ENCODE data around the gene CA10.
A peak's percentile ranks its signal among the peaks of the same experiment; 100 is the strongest.

Gene CA10

GRCh38 chr17:52148969-52149351 is 9.6 kb downstream of the CA10 start:
- no peak overlapping the region for H2AFZ ChIP-seq (ENCODE audit: low read depth)
- H3K36me3 ChIP-seq (ENCODE audit: insufficient read depth) = no peaks in the 10 kb centered on the region
- H3K79me2 ChIP-seq (ENCODE audit: insufficient read depth, low read depth) = no peaks in the 10 kb centered on the region
- peak overlapping the region; percentile 94; the same call in 1 of the 2 replicates for H3K4me2 ChIP-seq
- no peak overlapping the region for H3K4me3 ChIP-seq (IDR thresholded peaks at IDR 0.05; ENCODE audit: insufficient read depth, low read depth, low read length)
- H4K20me1 ChIP-seq (ENCODE audit: insufficient read depth) = no peaks in the 10 kb centered on the region
- peak overlapping the region; percentile 78; the same call in 1 of the 2 replicates for H3K27ac ChIP-seq
- H3K4me1 ChIP-seq (ENCODE audit: low read depth, poor library complexity, severe bottlenecking) = peaks cover 65% of the 10 kb centered on the region
- H3K27me3 ChIP-seq (ENCODE audit: insufficient read depth, low read depth) = no peaks in the 10 kb centered on the region
- TF ChIP-seq CTCF (conservative IDR thresholded peaks at IDR 0.05; ENCODE audit: low read depth, low read length) = no peak
- H3K9ac ChIP-seq = no peak overlapping the region

- peak overlapping the region; percentile 94 for H3K4me2 ChIP-seq
Measured at GRCh38 chr17:52148288-52148968, 10.1 kb downstream of the CA10 start.

GRCh38 chr17:52147872-52148271 is 10.6 kb downstream of the CA10 start:
- no peak for TF ChIP-seq CTCF (conservative IDR thresholded peaks at IDR 0.05; ENCODE audit: low read depth, low read length)
- H4K20me1 ChIP-seq (ENCODE audit: insufficient read depth) = no peaks in the 10 kb centered on the region
- H3K36me3 ChIP-seq (ENCODE audit: insufficient read depth) = no peaks in the 10 kb centered on the region
- no peaks in the 10 kb centered on the region for H3K79me2 ChIP-seq (ENCODE audit: insufficient read depth, low read depth)
- H3K9ac ChIP-seq = peak overlapping the region; percentile 33
- peaks cover 71% of the 10 kb centered on the region for H3K4me1 ChIP-seq (ENCODE audit: low read depth, poor library complexity, severe bottlenecking)
- H3K4me2 ChIP-seq = peak overlapping the region; percentile 94
- H2AFZ ChIP-seq (ENCODE audit: low read depth) = peak overlapping the region; percentile 49; the same call in 1 of the 2 replicates
- no peak overlapping the region for H3K4me3 ChIP-seq (IDR thresholded peaks at IDR 0.05; ENCODE audit: insufficient read depth, low read depth, low read length)
- no peaks in the 10 kb centered on the region for H3K27me3 ChIP-seq (ENCODE audit: insufficient read depth, low read depth)
- peak overlapping the region; percentile 78 for H3K27ac ChIP-seq

More at GRCh38 chr17:52148288-52148968, 10.1 kb downstream of the CA10 start:
- Histone ChIP-seq H3K79me2 (ENCODE audit: insufficient read depth, low read depth) (no peaks in the 10 kb centered on the region), H3K4me1 (ENCODE audit: low read depth, poor library complexity, severe bottlenecking) (peaks cover 70% of the 10 kb centered on the region), H3K27me3 (ENCODE audit: insufficient read depth, low read depth) (no peaks in the 10 kb centered on the region), H4K20me1 (ENCODE audit: insufficient read depth) (no peaks in the 10 kb centered on the region), H3K27ac (peak overlapping the region; percentile 78), H3K36me3 (ENCODE audit: insufficient read depth) (no peaks in the 10 kb centered on the region), H3K4me3 (IDR thresholded peaks at IDR 0.05; ENCODE audit: insufficient read depth, low read depth, low read length) (no peak overlapping the region), H2AFZ (ENCODE audit: low read depth) (0 out of 2 replicates have a peak overlapping the region, but pooled peaks have one; percentile 49), H3K9ac (0 out of 2 replicates have a peak overlapping the region, but pooled peaks have one; percentile 33)
- no peak for TF ChIP-seq CTCF (conservative IDR thresholded peaks at IDR 0.05; ENCODE audit: low read depth, low read length)

GRCh38 chr17:52147431-52147830 is 11.1 kb downstream of the CA10 start:
- Histone ChIP-seq H3K4me1 (ENCODE audit: low read depth, poor library complexity, severe bottlenecking) (peaks cover 71% of the 10 kb centered on the region), H3K27ac (peak overlapping the region; percentile 78), H3K9ac (peak overlapping the region; percentile 33), H3K36me3 (ENCODE audit: insufficient read depth) (no peaks in the 10 kb centered on the region), H3K79me2 (ENCODE audit: insufficient read depth, low read depth) (no peaks in the 10 kb centered on the region), H2AFZ (ENCODE audit: low read depth) (peak overlapping the region; percentile 49), H3K4me3 (IDR thresholded peaks at IDR 0.05; ENCODE audit: insufficient read depth, low read depth, low read length) (no peak overlapping the region), H4K20me1 (ENCODE audit: insufficient read depth) (no peaks in the 10 kb centered on the region), H3K27me3 (ENCODE audit: insufficient read depth, low read depth) (no peaks in the 10 kb centered on the region), H3K4me2 (peak overlapping the region; percentile 94)
- TF ChIP-seq CTCF (conservative IDR thresholded peaks at IDR 0.05; ENCODE audit: low read depth, low read length) = no peak
